ENCODE measurements around the gene GALNT7. TPM values are rescaled to one million over a fixed set of nuclear protein-coding genes. Genes with fewer than 3 reads are reported as not detected.

Gene GALNT7
- total and polyA plus RNA-seq, 8 donors = 10.7 to 94.5 (median 37.9) TPM

GRCh38 chr4:173211222-173211621, 42.6 kb downstream of the GALNT7 start:
- peaks cover 0 to 53% (median 22%) of the 10 kb centered on the region in 4 donors for H3K4me1 ChIP-seq
- H3K27me3 ChIP-seq = no peaks in the 10 kb centered on the region
- TF ChIP-seq POLR2AphosphoS5 (IDR thresholded peaks at IDR 0.05) (no peak), EP300 (IDR thresholded peaks at IDR 0.05) (no peak), POLR2A (IDR thresholded peaks at IDR 0.05) (no peak), CTCF (IDR thresholded peaks at IDR 0.05) (no peak)
- DNase-seq = no peak
- no peaks in the 10 kb centered on the region for H3K9me3 ChIP-seq
- 62 to 88% (median 84%) methylated on average over 1 of the region's 1 CpG for WGBS, 5 donors
- intact Hi-C loops (cut with DNase I; ENCODE audit: low total_unique reads) = no loop called here
- no peak overlapping the region for H3K4me3 ChIP-seq
- no peak overlapping the region for H3K27ac ChIP-seq
- no peaks in the 10 kb centered on the region for H3K36me3 ChIP-seq

- TF ChIP-seq POLR2A (IDR thresholded peaks at IDR 0.05) (no peak), EP300 (IDR thresholded peaks at IDR 0.05) (no peak), CTCF (IDR thresholded peaks at IDR 0.05) (no peak), POLR2AphosphoS5 (IDR thresholded peaks at IDR 0.05) (peak in 1 of 3 donors; percentile 29)
- intact Hi-C loops (cut with DNase I; ENCODE audit: low total_unique reads) = no loop called here
- H3K4me1 ChIP-seq = peaks cover 0 to 53% (median 22%) of the 10 kb centered on the region in 4 donors
- no peaks in the 10 kb centered on the region for H3K36me3 ChIP-seq
- H3K27ac ChIP-seq = no peak overlapping the region
- no peaks in the 10 kb centered on the region for H3K27me3 ChIP-seq
- peak in 1 of 2 donors; percentile 28 for DNase-seq
- WGBS, 5 donors = 15 to 39% (median 22%) methylated on average over 1 of the region's 1 CpG
- H3K9me3 ChIP-seq = no peaks in the 10 kb centered on the region
- H3K4me3 ChIP-seq = no peak overlapping the region
These were observed 43.2 kb downstream of the GALNT7 start for GRCh38 chr4:173211838-173212237.

- Histone ChIP-seq H3K9me3 (no peaks in the 10 kb centered on the region), H3K4me3 (no peak overlapping the region), H3K4me1 (peaks cover 0 to 58% (median 22%) of the 10 kb centered on the region in 4 donors), H3K27ac (no peak overlapping the region), H3K27me3 (no peaks in the 10 kb centered on the region), H3K36me3 (no peaks in the 10 kb centered on the region)
- DNase-seq = no peak
- 30 to 56% (median 48%) methylated on average over 1 of the region's 1 CpG for WGBS, 5 donors
- intact Hi-C loops (cut with DNase I; ENCODE audit: low total_unique reads) = no loop called here
- TF ChIP-seq CTCF (IDR thresholded peaks at IDR 0.05) = no peak
- no peak for TF ChIP-seq EP300 (IDR thresholded peaks at IDR 0.05)
- TF ChIP-seq POLR2AphosphoS5 (IDR thresholded peaks at IDR 0.05) = no peak
- TF ChIP-seq POLR2A (IDR thresholded peaks at IDR 0.05) = no peak
These were observed 43.8 kb downstream of the GALNT7 start for GRCh38 chr4:173212379-173212778.

GRCh38 chr4:173213296-173213695, 44.7 kb downstream of the GALNT7 start:
- WGBS, 5 donors = 24 to 64% (median 57%) methylated on average over 2 of the region's 2 CpGs

GRCh38 chr4:173214231-173214630, 45.6 kb downstream of the GALNT7 start:
- Histone ChIP-seq H3K27ac (no peak overlapping the region), H3K36me3 (no peaks in the 10 kb centered on the region), H3K4me3 (no peak overlapping the region), H3K27me3 (no peaks in the 10 kb centered on the region), H3K4me1 (peaks cover 0 to 73% (median 27%) of the 10 kb centered on the region in 4 donors), H3K9me3 (no peaks in the 10 kb centered on the region)
- no peak for TF ChIP-seq CTCF (IDR thresholded peaks at IDR 0.05)
- TF ChIP-seq EP300 (IDR thresholded peaks at IDR 0.05) = no peak
- no peak for TF ChIP-seq POLR2AphosphoS5 (IDR thresholded peaks at IDR 0.05)
- TF ChIP-seq POLR2A (IDR thresholded peaks at IDR 0.05) = no peak
- 37 to 81% (median 58%) methylated on average over 1 of the region's 1 CpG for WGBS, 5 donors
- intact Hi-C loops (cut with DNase I; ENCODE audit: low total_unique reads) = no loop called here
- no peak for DNase-seq

More at GRCh38 chr4:173213296-173213695, 44.7 kb downstream of the GALNT7 start:
- intact Hi-C loops (cut with DNase I; ENCODE audit: low total_unique reads) = no loop called here
- no peak for DNase-seq
- H3K36me3 ChIP-seq = no peaks in the 10 kb centered on the region
- H3K4me3 ChIP-seq = no peak overlapping the region
- H3K9me3 ChIP-seq = no peaks in the 10 kb centered on the region
- no peak overlapping the region for H3K27ac ChIP-seq
- peaks cover 0 to 67% (median 25%) of the 10 kb centered on the region in 4 donors for H3K4me1 ChIP-seq
- H3K27me3 ChIP-seq = no peaks in the 10 kb centered on the region
- TF ChIP-seq POLR2AphosphoS5 (IDR thresholded peaks at IDR 0.05) = no peak
- no peak for TF ChIP-seq POLR2A (IDR thresholded peaks at IDR 0.05)
